Left lung (tissue), 10 donors: ENCODE measurements around the gene RALGPS1. TPM values are rescaled to one million over a fixed set of nuclear protein-coding genes. Genes with fewer than 3 reads are reported as not detected.
A peak's percentile ranks its signal among the peaks of the same experiment; 100 is the strongest.

Experiments
- ATAC-seq: fragments of 200-7000 bp; cut with Tn5 transposase; one replicate; pipeline ENCODE4 v1.9.1; 2020; ENCODE audit warnings: moderate library complexity
- DNase-seq, 4 donors: peaks; one replicate each; pipeline ENCODE4 v3.0.0-alpha.2; 2013 to 2020
- H3K27ac ChIP-seq, 2 donors: fragments of 200-600 bp; sonication (generic) in 1 of 2; one replicate each; pipeline versions ENCODE4 v1.5.0 to v1.8.0; 2020 to 2021
- H3K27me3 ChIP-seq, 2 donors: fragments of 200-600 bp; sonication (generic) in 1 of 2; one replicate each; pipeline versions ENCODE4 v1.5.0 to v1.8.0; 2020 to 2021
- H3K36me3 ChIP-seq, 2 donors: fragments of 200-600 bp; sonication (generic) in 1 of 2; one replicate each; pipeline versions ENCODE4 v1.5.0 to v1.8.0; 2020 to 2021
- H3K4me1 ChIP-seq, 2 donors: fragments of 200-600 bp; one replicate each; pipeline ENCODE4 v1.8.0; 2021
- H3K4me3 ChIP-seq, 2 donors: fragments of 200-600 bp; sonication (generic) in 1 of 2; one replicate each; pipeline versions ENCODE4 v1.5.0 to v1.8.0; 2020 to 2021; ENCODE audit warnings: mild to moderate bottlenecking in 1 of 2
- H3K9me3 ChIP-seq, 2 donors: fragments of 200-600 bp; sonication (generic) in 1 of 2; one replicate each; pipeline versions ENCODE4 v1.5.0 to v1.8.0; 2020 to 2021
- intact Hi-C, 2 donors: fragments of 100-400 bp; cut with DNase I; formaldehyde crosslinking; loops; one replicate each; pipeline versions ENCODE4 v1.11.2 to v1.14.2; 2022
- polyA plus RNA-seq, 6 donors: library from polyadenylated mRNA; unstranded; fragments of 120-200 nt; gene quantifications; one replicate each; pipeline ENCODE4 v1.2.1, GENCODE V29; 2013; ENCODE audit not compliant: insufficient read length in 6 of 6
- total RNA-seq, 2 donors: library from RNA; stranded (reverse); fragmentation: NEBNext Ultra II Directional; extraction: Animal tissue kit (Norgen Biotek cat#: 25700); gene quantifications; one replicate each; pipeline ENCODE4 v1.2.1, GENCODE V29; 2021
- TF ChIP-seq, protein P1 (sequence below), 2 donors: fragments of 200-600 bp; sonication (generic) in 1 of 2; IDR thresholded peaks; one replicate each; pipeline versions ENCODE4 v1.5.0 to v1.8.0; 2021; ENCODE audit warnings: antibody characterized with exemption in 2 of 2
- donor health status: DM: no; HTN: yes; CAD: no.
- donor health status: DM: no; HTN: no; CAD: no.

RALGPS1 gene
- total and polyA plus RNA-seq, 8 donors, result 11.9 to 27.6 (median 21.5) TPM

DNA sequence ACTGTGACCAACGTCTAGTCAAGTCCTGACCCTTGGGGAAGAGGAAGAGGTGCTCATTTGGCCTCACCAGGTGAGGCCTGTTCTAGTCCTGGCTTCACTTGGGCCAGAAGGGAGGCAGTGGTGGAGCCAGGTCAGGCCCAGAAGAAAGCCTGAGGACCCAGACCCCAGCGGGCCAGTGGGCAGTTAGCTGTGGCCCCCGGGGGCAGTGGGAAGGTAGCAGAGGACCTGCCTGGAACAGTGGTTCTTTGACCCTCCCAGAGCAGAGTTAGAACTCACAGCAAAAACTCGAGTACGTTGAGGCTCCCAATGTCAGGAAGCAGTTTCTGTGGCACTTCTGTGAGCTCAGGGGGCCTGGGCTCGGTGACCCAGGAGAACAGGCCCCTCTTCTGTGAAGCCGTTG, 284.0 kb downstream of the RALGPS1 start:
- intact Hi-C loops, result loop anchor here in 1 of 2 donors (5.0 to 10.0 kb wide), 2 partner anchors 234 to 256 kb away; no protein-coding TSS in a partner anchor
- TF ChIP-seq, protein P1, sequence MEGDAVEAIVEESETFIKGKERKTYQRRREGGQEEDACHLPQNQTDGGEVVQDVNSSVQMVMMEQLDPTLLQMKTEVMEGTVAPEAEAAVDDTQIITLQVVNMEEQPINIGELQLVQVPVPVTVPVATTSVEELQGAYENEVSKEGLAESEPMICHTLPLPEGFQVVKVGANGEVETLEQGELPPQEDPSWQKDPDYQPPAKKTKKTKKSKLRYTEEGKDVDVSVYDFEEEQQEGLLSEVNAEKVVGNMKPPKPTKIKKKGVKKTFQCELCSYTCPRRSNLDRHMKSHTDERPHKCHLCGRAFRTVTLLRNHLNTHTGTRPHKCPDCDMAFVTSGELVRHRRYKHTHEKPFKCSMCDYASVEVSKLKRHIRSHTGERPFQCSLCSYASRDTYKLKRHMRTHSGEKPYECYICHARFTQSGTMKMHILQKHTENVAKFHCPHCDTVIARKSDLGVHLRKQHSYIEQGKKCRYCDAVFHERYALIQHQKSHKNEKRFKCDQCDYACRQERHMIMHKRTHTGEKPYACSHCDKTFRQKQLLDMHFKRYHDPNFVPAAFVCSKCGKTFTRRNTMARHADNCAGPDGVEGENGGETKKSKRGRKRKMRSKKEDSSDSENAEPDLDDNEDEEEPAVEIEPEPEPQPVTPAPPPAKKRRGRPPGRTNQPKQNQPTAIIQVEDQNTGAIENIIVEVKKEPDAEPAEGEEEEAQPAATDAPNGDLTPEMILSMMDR (IDR thresholded peaks at IDR 0.05), result no peak
- Histone ChIP-seq H3K4me1 (peaks cover 0 to 7% of the 10 kb centered on the region in 2 donors), H3K4me3 (no peak overlapping the region), H3K9me3 (no peaks in the 10 kb centered on the region), H3K36me3 (no peaks in the 10 kb centered on the region), H3K27me3 (no peaks in the 10 kb centered on the region), H3K27ac (peak overlapping the region in 1 of 2 donors; percentile 14)
- ATAC-seq (no peak), DNase-seq (no peak)

DNA sequence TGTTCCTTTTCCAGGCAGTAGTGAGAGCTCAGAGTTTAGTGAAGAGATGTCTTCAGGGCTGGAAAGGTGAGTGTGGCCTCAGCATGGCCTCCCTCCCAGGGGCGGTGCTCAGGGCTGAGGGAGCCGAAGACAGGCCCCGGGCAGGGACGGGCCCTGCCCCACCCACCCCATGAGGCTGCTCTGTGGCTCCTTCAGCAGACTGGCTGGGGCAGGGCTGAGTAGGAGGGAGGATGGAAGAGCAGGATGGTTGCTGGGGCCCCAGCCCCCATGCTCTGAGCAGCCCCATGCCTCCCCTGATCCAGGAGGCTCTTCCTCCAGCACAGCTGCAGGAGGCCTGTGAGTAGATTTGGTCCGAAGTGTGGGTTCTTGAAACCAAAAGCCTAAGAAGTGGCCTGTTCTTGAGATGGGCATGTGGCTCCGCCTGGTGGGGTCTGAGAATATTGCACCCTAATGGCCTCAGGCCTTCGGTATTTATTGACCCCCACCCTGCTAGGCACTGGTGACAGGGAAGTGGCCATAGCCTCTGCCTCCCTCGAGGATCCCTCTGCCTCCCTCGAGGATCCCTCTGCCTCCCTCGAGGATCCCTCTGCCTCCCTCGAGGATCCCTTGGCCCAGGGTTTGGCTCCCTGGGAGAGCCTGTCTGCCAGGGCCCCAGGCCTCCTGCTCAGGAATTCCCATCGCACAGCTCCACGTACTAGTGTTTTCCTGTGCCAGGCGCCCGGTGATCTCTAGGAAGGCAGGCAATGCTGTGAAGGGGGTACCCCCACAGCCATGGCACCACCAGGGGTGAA, 284.6 kb downstream of the RALGPS1 start:
- Histone ChIP-seq H3K27me3 (no peaks in the 10 kb centered on the region), H3K27ac (no peak overlapping the region), H3K36me3 (no peaks in the 10 kb centered on the region), H3K4me1 (peaks cover 0 to 7% of the 10 kb centered on the region in 2 donors), H3K9me3 (no peaks in the 10 kb centered on the region), H3K4me3 (no peak overlapping the region)
- DNase-seq (peak in 3 of 4 donors; percentile 54 to 88 (median 79)), ATAC-seq (peak; percentile 93)
- intact Hi-C loops, result loop anchor here in 1 of 2 donors (5.0 to 10.0 kb wide), 2 partner anchors 234 to 257 kb away; no protein-coding TSS in a partner anchor
- TF ChIP-seq, protein P1 (IDR thresholded peaks at IDR 0.05), result peak; percentile 77 to 81

DNA sequence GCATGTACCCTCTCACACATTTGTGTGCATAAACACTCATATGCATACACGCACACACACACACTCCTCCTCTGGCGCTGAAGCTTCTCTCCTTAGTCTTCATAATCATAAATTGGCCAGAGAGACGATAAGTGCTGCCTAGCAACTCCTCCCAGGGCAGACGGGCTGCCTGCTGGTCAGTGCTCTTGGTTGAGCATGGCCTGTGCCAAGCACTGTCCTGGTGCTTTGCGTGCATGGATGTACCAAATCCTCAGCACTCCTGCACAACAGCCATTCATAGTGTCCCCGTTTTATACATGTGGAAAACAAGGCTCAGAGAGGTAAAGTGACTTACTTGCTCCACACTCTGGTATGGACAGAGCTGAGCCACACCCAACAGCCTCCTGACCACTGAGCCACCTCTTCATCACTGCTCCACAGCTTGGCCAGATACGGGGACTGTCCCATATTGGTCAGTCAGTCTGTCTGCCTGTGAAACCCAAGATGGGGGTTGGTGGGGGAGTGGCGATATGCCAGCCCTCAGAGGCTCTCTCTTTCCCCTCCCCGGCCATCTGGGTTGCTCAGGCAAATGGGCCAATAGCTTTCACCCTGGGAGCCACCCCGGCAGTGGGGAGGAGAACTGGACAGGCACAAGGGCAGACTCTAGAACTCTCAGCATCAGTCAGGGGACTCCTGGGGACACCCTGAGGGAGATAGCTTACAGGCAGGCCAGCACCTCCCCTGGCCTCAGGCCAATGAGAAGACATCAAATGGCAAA, 285.7 kb downstream of the RALGPS1 start:
- Histone ChIP-seq H3K4me3 (no peak overlapping the region), H3K4me1 (peaks cover 0 to 7% of the 10 kb centered on the region in 2 donors), H3K27ac (no peak overlapping the region), H3K9me3 (no peaks in the 10 kb centered on the region), H3K27me3 (no peaks in the 10 kb centered on the region), H3K36me3 (no peaks in the 10 kb centered on the region)
- TF ChIP-seq, protein P1 (IDR thresholded peaks at IDR 0.05), result no peak
- intact Hi-C loops, result loop anchor here in 1 of 2 donors (10.0 kb wide), 1 partner anchor 265 kb away; no protein-coding TSS in a partner anchor
- DNase-seq, result no peak
- ATAC-seq, result no peak

DNA sequence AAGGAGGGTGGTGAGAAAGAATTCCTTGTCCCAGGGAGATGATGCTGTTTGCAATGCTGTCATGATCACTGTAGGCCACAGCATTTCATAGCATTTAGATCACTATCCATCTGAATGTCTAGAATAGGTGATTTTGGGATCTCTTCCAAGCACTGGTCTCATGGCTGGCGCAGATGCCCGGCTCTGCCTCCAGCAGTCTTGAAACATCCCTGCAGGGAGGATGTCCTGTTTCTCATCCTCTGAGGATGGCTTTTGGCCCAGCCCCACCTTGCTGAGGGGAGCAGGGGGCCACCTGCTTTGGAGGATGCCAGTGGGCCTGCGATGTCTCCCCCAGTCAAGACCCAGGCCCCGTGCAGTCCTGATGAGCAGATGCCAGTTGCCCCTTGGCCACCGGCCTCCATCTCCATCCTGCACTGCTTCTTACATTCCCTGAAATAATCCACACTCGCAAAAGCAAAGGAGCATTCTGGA, 286.5 kb downstream of the RALGPS1 start:
- intact Hi-C loops, result loop anchor here in 1 of 2 donors (10.0 kb wide), 1 partner anchor 266 kb away; no protein-coding TSS in a partner anchor
- Histone ChIP-seq H3K9me3 (no peaks in the 10 kb centered on the region), H3K36me3 (no peaks in the 10 kb centered on the region), H3K4me1 (peaks cover 0 to 7% of the 10 kb centered on the region in 2 donors), H3K4me3 (no peak overlapping the region), H3K27me3 (no peaks in the 10 kb centered on the region), H3K27ac (no peak overlapping the region)
- ATAC-seq (no peak), DNase-seq (no peak)
- TF ChIP-seq, protein P1 (IDR thresholded peaks at IDR 0.05), result no peak
